Brain microvascular endothelial cell (primary cell): ENCODE results near the gene OLA1.

ENCODE experiments used
- DNase-seq: peaks from one replicate; pipeline ENCODE4 v3.0.0-alpha.2; 2020
- H3K27ac ChIP-seq: fragments of 250-450 bp; sonication (Bioruptor Pico); 2 replicates; pipeline ENCODE4 v1.5.1; 2020; ENCODE audit warnings: mild to moderate bottlenecking, moderate library complexity
- H3K27me3 ChIP-seq: fragments of 250-450 bp; sonication (Bioruptor Pico); replicated peaks from 2 replicates; pipeline ENCODE4 v1.5.1; 2020; ENCODE audit warnings: mild to moderate bottlenecking
- H3K36me3 ChIP-seq: fragments of 250-450 bp; sonication (Bioruptor Pico); replicated peaks from 2 replicates; pipeline ENCODE4 v1.5.1; 2020; ENCODE audit warnings: mild to moderate bottlenecking
- H3K4me3 ChIP-seq: 2 replicates; pipeline ENCODE4 v1.5.1; 2011; ENCODE audit warnings: low read depth, mild to moderate bottlenecking, control low read depth, low read length, moderate library complexity
- CTCF ChIP-seq: IDR thresholded peaks from 2 replicates; pipeline ENCODE4 v1.5.1; 2011; ENCODE audit warnings: low read depth, mild to moderate bottlenecking, moderate library complexity, low read length, control low read depth, inconsistent platforms; ENCODE audit errors: missing control alignments
- in situ Hi-C: cut with HindIII; loops from 2 replicates; pipeline ENCODE4 v1.10.0; 2017; ENCODE audit warnings: low sequenced_read_pairs, low pct_ligation_motif_present

The OLA1 gene

GRCh38 chr2:174198846-174199564 lies 49.3 kb downstream of the OLA1 start:
- Histone ChIP-seq H3K27ac (no peak overlapping the region), H3K4me3 (no peak overlapping the region), H3K36me3 (no peaks in the 10 kb centered on the region), H3K27me3 (no peaks in the 10 kb centered on the region)
- in situ Hi-C loops: no loop called here
- no peak for DNase-seq
- no peak for TF ChIP-seq CTCF

- in situ Hi-C loops: no loop called here
- no peak for DNase-seq
- H3K27ac ChIP-seq: no peak overlapping the region
- TF ChIP-seq CTCF: no peak
- no peak overlapping the region for H3K4me3 ChIP-seq
- H3K27me3 ChIP-seq: no peaks in the 10 kb centered on the region
- no peaks in the 10 kb centered on the region for H3K36me3 ChIP-seq
Measured at GRCh38 chr2:174195253-174195652, 53.1 kb downstream of the OLA1 start.

- TF ChIP-seq CTCF: no peak
- Histone ChIP-seq H3K4me3 (no peak overlapping the region), H3K27ac (no peak overlapping the region), H3K36me3 (no peaks in the 10 kb centered on the region), H3K27me3 (no peaks in the 10 kb centered on the region)
- DNase-seq: no peak
- in situ Hi-C loops: no loop called here
Measured at GRCh38 chr2:174193737-174194136, 54.6 kb downstream of the OLA1 start.

DNA sequence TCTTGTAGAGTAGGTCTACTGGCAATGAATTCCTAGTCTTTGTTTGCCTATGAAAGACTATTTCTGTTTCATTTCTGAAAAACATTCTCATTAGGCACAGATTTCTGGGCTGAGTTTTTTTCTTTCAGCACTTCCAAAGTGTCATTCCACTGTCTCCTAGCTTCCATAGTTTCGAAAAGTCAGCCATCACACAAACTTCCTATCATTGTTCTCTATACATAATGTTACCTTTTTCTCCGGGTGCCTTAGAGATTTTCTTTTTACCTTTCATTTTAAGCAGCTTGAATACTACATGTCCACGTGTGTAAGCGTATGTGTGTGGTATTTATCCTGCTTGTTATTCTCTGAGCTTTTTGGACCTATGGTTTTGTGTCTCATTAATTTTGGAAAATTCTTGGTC lies 55.7 kb downstream of the OLA1 start:
- no peaks in the 10 kb centered on the region for H3K27me3 ChIP-seq
- H3K27ac ChIP-seq: no peak overlapping the region
- in situ Hi-C loops: no loop called here
- no peak for TF ChIP-seq CTCF
- H3K4me3 ChIP-seq: no peak overlapping the region
- DNase-seq: no peak
- H3K36me3 ChIP-seq: no peaks in the 10 kb centered on the region

DNA sequence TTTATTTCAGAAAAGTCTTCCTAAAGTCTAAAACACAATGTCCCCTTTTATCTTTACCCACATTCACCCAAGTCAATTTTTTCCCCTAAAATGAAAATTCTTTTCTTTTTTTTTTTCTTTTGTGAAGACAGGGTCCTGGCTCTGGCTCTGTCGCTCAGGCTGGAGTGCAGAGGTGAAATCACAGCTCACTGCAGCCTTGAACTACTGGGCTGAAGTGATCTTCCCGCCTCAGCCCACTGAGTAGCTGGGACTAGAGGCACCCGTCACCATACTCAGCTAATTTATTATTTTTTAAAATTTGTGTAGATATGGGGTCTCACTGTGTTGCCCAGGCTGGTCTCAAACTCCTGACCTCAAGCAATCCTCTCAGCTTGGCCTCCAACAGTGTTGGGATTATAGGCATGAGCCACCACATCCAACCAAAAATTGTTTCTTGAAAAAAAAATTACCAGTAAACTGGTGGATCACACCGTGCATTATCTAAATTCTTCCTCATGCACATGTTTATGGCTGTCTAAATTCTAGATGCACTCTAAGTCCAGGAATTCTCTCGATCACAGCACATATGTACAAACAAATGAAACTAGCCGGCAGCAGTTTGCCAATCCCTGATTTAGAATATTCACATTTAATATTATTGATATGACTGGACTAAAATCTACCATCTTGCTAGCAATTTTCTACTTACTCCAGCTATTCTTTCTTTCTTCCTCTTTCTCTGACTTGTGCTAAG lies 56.8 kb downstream of the OLA1 start:
- Histone ChIP-seq H3K4me3 (no peak overlapping the region), H3K27ac (no peak overlapping the region), H3K36me3 (no peaks in the 10 kb centered on the region), H3K27me3 (no peaks in the 10 kb centered on the region)
- in situ Hi-C loops: no loop called here
- TF ChIP-seq CTCF: no peak
- DNase-seq: no peak
